Mesothelial cell of epicardium (in vitro differentiated cells): Measurements from ENCODE around the gene GRIA4. TPM values are rescaled to one million over a fixed set of nuclear protein-coding genes. Genes with fewer than 3 reads are reported as not detected.

ENCODE experiments used
- DNase-seq, 2 experiments: peaks; one replicate each; pipeline ENCODE4 v3.0.0; 2021; ENCODE audit warnings: low spot score in 2 of 2; ENCODE audit not compliant: unreplicated experiment in 2 of 2
- H3K27ac Mint-ChIP-seq: 2 replicates; pipeline ENCODE4 v1.8.0; 2021; ENCODE audit warnings: mixed read lengths
- H3K27me3 Mint-ChIP-seq: 2 replicates; pipeline ENCODE4 v1.8.0; 2021; ENCODE audit warnings: low read depth, mixed read lengths
- H3K36me3 Mint-ChIP-seq: 2 replicates; pipeline ENCODE4 v1.8.0; 2021; ENCODE audit warnings: mixed read lengths
- H3K4me1 Mint-ChIP-seq: 2 replicates; pipeline ENCODE4 v1.8.0; 2021; ENCODE audit warnings: mixed read lengths
- H3K4me3 Mint-ChIP-seq: 2 replicates; pipeline ENCODE4 v1.8.0; 2021; ENCODE audit warnings: mild to moderate bottlenecking, moderate library complexity, mixed read lengths
- H3K9me3 Mint-ChIP-seq: 2 replicates; pipeline ENCODE4 v1.8.0; 2021; ENCODE audit warnings: mixed read lengths
- total RNA-seq: library from RNA; stranded (reverse); gene quantifications from 3 replicates; pipeline ENCODE4 v1.2.1, GENCODE V29; 2021
- TF ChIP-seq, protein P1 (sequence below): fragments of 200-600 bp; sonication (generic); IDR thresholded peaks from one replicate; pipeline ENCODE4 v1.5.0; 2021; ENCODE audit warnings: antibody characterized with exemption; ENCODE audit not compliant: unreplicated experiment

GRIA4 gene
- total RNA-seq, 1 donor from 2014 or later = 156 TPM

DNA sequence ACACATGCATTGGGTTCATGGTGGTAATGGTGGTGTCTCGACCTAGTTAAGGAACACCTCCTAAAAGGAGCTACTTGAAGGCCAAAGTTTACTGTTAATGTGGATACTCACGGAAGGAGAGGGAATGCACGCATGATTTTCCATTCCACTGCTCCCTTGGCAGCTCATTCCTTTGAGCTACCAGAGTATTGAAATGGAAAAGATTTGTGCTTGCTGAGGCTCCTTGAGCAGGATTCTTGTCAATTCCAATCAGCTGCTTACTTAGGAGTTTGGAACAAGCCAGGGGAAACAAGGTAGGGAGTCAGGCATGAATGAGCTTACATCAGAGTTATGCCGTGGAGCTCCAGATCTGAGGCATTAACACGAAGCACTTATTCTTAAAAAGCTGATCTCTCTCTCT, 108.8 kb downstream of the GRIA4 start:
- H3K27me3 Mint-ChIP-seq = no peaks in the 10 kb centered on the region
- H3K36me3 Mint-ChIP-seq = peaks cover 21% of the 10 kb centered on the region
- no peak overlapping the region for H3K27ac Mint-ChIP-seq
- no peak overlapping the region for H3K4me3 Mint-ChIP-seq
- H3K9me3 Mint-ChIP-seq = peaks cover 6% of the 10 kb centered on the region
- peaks cover 7% of the 10 kb centered on the region for H3K4me1 Mint-ChIP-seq
- TF ChIP-seq, protein P1, sequence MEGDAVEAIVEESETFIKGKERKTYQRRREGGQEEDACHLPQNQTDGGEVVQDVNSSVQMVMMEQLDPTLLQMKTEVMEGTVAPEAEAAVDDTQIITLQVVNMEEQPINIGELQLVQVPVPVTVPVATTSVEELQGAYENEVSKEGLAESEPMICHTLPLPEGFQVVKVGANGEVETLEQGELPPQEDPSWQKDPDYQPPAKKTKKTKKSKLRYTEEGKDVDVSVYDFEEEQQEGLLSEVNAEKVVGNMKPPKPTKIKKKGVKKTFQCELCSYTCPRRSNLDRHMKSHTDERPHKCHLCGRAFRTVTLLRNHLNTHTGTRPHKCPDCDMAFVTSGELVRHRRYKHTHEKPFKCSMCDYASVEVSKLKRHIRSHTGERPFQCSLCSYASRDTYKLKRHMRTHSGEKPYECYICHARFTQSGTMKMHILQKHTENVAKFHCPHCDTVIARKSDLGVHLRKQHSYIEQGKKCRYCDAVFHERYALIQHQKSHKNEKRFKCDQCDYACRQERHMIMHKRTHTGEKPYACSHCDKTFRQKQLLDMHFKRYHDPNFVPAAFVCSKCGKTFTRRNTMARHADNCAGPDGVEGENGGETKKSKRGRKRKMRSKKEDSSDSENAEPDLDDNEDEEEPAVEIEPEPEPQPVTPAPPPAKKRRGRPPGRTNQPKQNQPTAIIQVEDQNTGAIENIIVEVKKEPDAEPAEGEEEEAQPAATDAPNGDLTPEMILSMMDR = no peak
- no peak for DNase-seq

GRCh38 chr11:105719073-105719822, 109.4 kb downstream of the GRIA4 start:
- DNase-seq = no peak
- Mint-ChIP-seq H3K9me3 (peaks cover 9% of the 10 kb centered on the region), H3K36me3 (peaks cover 26% of the 10 kb centered on the region), H3K27me3 (no peaks in the 10 kb centered on the region), H3K4me3 (no peak overlapping the region), H3K4me1 (peaks cover 7% of the 10 kb centered on the region), H3K27ac (peak overlapping the region; percentile 37)
- TF ChIP-seq, protein P1 = no peak

- Mint-ChIP-seq H3K4me3 (no peak overlapping the region), H3K9me3 (peaks cover 11% of the 10 kb centered on the region), H3K27ac (no peak overlapping the region), H3K27me3 (no peaks in the 10 kb centered on the region), H3K4me1 (peaks cover 7% of the 10 kb centered on the region), H3K36me3 (peaks cover 31% of the 10 kb centered on the region)
- no peak for DNase-seq
- TF ChIP-seq, protein P1 = no peak
Measured at GRCh38 chr11:105720096-105720495, 110.2 kb downstream of the GRIA4 start.

- Mint-ChIP-seq H3K27me3 (no peaks in the 10 kb centered on the region), H3K9me3 (peaks cover 35% of the 10 kb centered on the region), H3K36me3 (peaks cover 47% of the 10 kb centered on the region), H3K4me1 (peaks cover 6% of the 10 kb centered on the region), H3K4me3 (no peak overlapping the region), H3K27ac (no peak overlapping the region)
- TF ChIP-seq, protein P1 = no peak
- DNase-seq = no peak
Measured at GRCh38 chr11:105723269-105723668, 113.4 kb downstream of the GRIA4 start.

DNA sequence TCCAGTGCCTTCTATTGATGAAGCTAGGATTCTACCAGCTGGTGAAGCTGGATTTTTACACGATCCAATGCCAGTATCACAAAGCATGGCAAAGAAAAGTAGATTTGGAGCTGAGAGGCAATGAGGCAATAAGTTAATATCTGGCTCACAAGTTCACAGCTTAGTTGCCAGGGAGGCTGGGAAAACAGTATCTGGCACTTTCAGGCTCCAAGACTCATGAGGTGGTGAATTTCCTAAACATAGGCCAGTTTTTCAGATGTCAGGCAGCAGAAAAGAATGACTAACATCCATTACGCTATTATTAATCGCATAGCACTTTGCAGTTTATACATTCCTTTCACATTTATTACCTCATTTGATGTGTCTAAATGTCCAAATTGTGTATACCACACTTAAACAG, 122.7 kb downstream of the GRIA4 start:
- Mint-ChIP-seq H3K4me3 (no peak overlapping the region), H3K27me3 (no peaks in the 10 kb centered on the region), H3K27ac (no peak overlapping the region), H3K36me3 (peaks cover 26% of the 10 kb centered on the region), H3K9me3 (peaks cover 36% of the 10 kb centered on the region), H3K4me1 (peaks cover 2% of the 10 kb centered on the region)
- DNase-seq = no peak
- TF ChIP-seq, protein P1 = no peak
